HG03378 (cell line): ENCODE results near the gene DEFB112.

Experiments used
- ATAC-seq: cut with Tn5 transposase; IDR thresholded peaks from one replicate; pipeline ENCODE4 v1.9.1; 2021; ENCODE audit warnings: mild to moderate bottlenecking, moderate library complexity; ENCODE audit not compliant: unreplicated experiment

DEFB112 gene, protein sequence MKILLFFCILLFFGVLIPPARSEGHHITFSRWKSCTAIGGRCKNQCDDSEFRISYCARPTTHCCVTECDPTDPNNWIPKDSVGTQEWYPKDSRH

DNA sequence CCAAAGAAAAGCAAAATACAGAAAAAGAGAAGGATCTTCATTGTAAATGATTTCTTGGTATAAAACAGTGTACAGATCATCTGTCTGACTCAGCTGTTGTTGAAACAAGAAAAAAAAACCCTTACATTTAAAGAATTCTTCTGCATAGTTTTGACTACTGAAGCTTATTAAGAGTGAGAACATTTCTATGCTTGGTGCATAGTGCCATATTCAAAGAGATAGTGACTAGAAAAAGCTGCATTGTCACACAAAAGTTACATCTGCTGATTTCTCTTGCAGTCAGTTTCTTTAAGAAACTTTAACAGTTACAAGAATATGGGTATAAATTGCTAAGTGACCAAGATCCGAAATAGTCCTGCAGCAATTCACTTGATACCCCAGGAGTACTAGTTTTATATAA is at the start of gene DEFB112:
TSS of gene DEFB112 (minus strand) at position 101 of the 400 bp plus-strand sequence. CDS start at position 41, 60 bp downstream.
- ATAC-seq: no peak

DNA sequence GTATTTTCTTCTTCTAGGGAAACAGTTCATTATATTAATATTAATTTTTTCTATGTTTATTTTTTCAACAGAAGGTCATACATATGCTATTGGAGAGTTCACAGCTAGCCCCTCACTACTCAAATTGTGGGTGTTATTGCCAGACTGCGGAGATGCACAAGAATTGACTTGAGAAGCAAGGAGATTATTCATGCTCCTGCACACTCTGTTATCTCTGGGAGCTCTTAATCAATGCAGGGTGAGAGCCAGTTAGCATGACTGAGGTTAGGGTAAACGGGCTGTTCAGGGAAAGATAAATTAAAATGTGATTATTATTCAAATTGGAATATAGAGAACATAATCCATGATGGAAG is 48.9 kb upstream of the DEFB112 start:
- ATAC-seq: no peak

- ATAC-seq: no peak
Measured at GRCh38 chr6:50097966-50098640, 48.4 kb upstream of the DEFB112 start.

GRCh38 chr6:50096296-50096695 is 46.6 kb upstream of the DEFB112 start:
- no peak for ATAC-seq

GRCh38 chr6:50093938-50094272 is 44.2 kb upstream of the DEFB112 start:
- no peak for ATAC-seq

GRCh38 chr6:50093116-50093937 is 43.6 kb upstream of the DEFB112 start:
- ATAC-seq: no peak

DNA sequence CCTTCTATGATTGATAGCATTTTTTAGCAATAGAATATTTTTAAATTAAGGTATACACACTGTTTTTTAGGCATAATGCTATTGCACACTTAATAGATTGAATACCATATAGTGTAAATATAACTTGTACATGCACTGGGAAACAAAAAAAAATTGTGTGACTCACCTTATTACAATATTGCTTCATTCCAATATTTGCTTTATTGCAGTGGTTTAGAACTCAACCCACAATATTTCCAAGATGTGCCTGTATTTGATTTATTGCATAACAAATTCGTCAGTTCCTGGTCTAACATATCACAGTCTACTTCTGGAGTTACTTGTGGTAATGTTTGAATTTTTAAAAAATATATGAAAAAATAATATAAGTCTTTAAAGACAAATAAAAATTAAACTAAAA is 41.9 kb upstream of the DEFB112 start:
- no peak for ATAC-seq

GRCh38 chr6:50089911-50090310 is 40.2 kb upstream of the DEFB112 start:
- ATAC-seq: no peak

DNA sequence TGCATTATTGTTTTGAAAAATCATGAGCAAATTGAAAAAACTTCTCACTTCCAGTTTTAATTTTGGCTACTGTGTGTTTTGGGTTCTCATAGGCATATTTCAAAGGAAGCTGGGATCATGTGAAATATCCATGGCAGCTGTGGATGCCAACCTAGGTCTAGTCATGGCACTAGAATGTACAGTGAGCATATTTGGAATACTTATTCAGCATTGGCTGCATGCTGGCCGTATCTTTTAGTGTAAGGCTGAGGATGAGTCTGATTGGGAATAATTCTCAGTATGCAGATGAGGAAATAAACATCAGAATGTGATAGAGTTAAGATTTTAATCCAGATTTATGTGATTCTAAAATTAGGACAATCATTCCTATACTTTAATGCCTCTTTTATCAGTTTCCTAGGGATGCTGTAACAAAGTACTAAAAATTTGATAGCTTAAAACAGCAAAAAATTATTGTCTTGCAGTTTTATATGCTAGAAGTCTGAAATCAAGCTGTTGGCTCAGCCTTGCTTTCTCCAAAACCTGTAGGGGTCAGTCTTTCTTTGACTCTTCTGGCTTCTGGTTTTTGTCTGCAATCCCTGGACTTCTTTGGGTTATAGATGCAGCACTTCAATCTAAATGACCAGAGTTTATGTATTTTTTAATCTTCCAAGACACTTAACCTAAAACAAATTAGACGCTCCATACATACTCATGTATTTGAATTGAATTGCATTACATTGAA is 37.7 kb upstream of the DEFB112 start:
- ATAC-seq: no peak

DNA sequence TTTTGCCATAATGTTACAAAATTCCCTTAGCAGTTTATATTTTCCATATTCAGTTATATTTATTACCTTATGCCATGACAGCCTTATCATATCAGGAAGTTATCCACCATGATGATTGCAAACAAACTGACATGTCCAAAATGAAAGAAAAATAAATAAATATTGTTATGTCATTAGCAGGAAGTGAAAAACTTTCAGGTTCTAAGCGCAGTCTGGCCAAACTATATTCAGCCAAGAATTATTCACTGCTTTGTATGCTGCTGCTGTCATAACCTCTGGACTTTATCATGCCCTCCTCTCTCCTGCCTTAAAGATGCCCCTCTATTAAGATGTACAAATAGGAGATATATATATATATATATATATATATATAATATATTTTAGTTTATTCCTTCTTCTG is 27.7 kb upstream of the DEFB112 start:
- no peak for ATAC-seq

- no peak for ATAC-seq
Measured at GRCh38 chr6:50076431-50076830, 26.7 kb upstream of the DEFB112 start.

GRCh38 chr6:50071921-50072320 is 22.2 kb upstream of the DEFB112 start:
- no peak for ATAC-seq

DNA sequence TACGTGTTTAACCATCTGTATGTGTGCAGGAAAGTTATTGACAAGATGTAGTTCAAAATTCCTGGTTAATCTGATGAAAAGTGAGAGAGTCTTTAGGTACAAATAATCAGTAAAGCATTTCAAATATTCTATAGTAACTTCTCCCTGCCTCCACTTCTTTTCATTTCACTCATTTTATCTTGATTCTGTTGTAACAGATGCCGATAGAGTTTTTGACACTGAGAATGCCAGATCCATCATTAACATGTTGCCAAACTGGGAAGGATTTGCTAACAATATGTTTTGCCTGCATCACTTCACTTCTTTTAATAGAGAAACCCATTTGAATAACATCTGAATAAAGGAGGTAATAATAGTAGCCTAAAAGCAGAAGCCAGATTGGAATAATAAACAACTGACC is 20.4 kb upstream of the DEFB112 start:
- ATAC-seq: no peak

DNA sequence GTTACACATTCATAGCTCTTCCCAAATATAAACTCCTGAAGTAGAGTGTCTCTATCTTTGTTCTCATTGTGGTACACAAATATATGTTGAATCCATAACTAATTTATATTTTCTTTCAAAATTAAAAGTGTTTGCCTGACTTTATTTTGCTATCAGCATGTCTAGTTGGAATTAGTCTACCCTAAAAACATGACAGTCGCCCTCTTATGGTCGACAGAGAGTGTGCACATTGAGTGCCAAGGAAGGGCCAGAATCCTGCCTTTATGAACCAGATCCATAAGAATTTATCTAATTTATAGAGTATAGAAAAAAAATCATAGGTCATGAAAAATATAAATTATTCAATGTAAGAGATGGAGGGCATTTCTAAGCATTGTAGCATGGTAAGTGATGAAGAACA is 12.3 kb upstream of the DEFB112 start:
- no peak for ATAC-seq

- no peak for ATAC-seq
Measured at GRCh38 chr6:50056242-50056641, 6.5 kb upstream of the DEFB112 start.

- ATAC-seq: no peak
Measured at GRCh38 chr6:50047026-50047425, 2.7 kb downstream of the DEFB112 start.

- ATAC-seq: no peak
Measured at GRCh38 chr6:50030777-50031562, 18.8 kb downstream of the DEFB112 start.

- no peak for ATAC-seq
Measured at GRCh38 chr6:50030350-50030749, 19.4 kb downstream of the DEFB112 start.

- ATAC-seq: no peak
Measured at GRCh38 chr6:50025258-50025657, 24.5 kb downstream of the DEFB112 start.

DNA sequence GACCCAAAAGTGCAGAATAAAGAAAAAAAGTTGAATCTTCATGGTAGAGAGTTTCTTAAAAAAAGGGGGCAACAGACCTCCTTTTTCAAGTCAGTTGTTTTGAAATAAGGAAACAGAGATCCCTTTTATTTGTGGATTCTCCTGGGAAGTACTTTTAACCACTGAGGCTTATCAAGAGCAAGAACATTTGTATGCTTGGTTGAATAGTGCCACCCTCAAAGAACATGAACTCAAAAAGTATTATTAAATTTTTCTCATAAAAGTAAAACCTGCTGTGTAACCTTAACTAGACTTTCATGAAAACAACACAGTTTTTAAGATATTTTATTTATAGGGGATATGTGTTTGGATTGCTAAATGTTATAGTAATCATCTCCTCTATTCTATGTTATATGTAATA is 27.8 kb downstream of the DEFB112 start, which contains the start of gene DEFB110:
TSS of gene DEFB110 (minus strand) at position 101 of the 400 bp plus-strand sequence. CDS start at position 42, 59 bp downstream.
- ATAC-seq: no peak

DNA sequence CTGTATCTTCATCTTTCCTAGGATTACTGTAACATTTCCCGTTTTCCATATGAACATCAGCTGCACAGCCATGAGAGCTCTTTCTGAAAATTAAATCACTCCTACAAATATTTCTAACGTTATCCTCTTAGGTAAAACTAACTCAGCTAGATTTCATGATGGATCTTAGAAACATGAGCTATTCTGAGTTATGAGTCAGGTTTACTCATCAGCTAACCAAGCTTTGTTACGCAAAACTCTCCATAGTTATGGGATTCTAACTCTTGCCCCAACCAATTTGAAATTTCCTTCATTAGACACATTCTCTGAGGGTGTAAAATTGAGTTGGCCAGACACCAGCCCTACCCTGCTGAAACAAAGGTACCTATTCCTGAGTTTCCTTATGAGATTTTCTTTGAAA is 41.9 kb downstream of the DEFB112 start:
- no peak for ATAC-seq
